Endothelial cell (in vitro differentiated cells): ENCODE data around the gene GGA1. TPM values are rescaled to one million over a fixed set of nuclear protein-coding genes. Genes with fewer than 3 reads are reported as not detected.

Source experiments
- DNase-seq: peaks from one replicate; pipeline ENCODE4 v3.0.0; 2021; ENCODE audit warnings: low spot score
- H3K27ac Mint-ChIP-seq: one replicate; pipeline ENCODE4 v1.8.0; 2021; ENCODE audit warnings: mixed read lengths, inconsistent platforms; ENCODE audit not compliant: unreplicated experiment
- H3K27me3 Mint-ChIP-seq: one replicate; pipeline ENCODE4 v1.8.0; 2021; ENCODE audit warnings: mild to moderate bottlenecking, moderate library complexity, mixed read lengths, inconsistent platforms; ENCODE audit not compliant: unreplicated experiment
- H3K36me3 Mint-ChIP-seq: one replicate; pipeline ENCODE4 v1.8.0; 2021; ENCODE audit warnings: mild to moderate bottlenecking, low read depth, mixed read lengths, inconsistent platforms; ENCODE audit not compliant: unreplicated experiment
- H3K4me1 Mint-ChIP-seq: one replicate; pipeline ENCODE4 v1.8.0; 2021; ENCODE audit warnings: mild to moderate bottlenecking, mixed read lengths, inconsistent platforms; ENCODE audit not compliant: unreplicated experiment
- H3K4me3 Mint-ChIP-seq: one replicate; pipeline ENCODE4 v1.8.0; 2021; ENCODE audit warnings: mild to moderate bottlenecking, mixed read lengths, inconsistent platforms; ENCODE audit not compliant: unreplicated experiment
- H3K9me3 Mint-ChIP-seq: one replicate; pipeline ENCODE4 v1.8.0; 2021; ENCODE audit warnings: mixed read lengths, inconsistent platforms; ENCODE audit not compliant: unreplicated experiment
- CTCF ChIP-seq: fragments of 200-600 bp; sonication (generic); IDR thresholded peaks from one replicate; pipeline ENCODE4 v1.5.0; 2021; ENCODE audit warnings: antibody characterized with exemption; ENCODE audit not compliant: unreplicated experiment
- long read RNA-seq: library from polyadenylated mRNA; unstranded; transcript quantifications from one replicate; pipeline ENCODE4 v2.0.0, GENCODE V29; 2020; ENCODE audit not compliant: unreplicated experiment
- total RNA-seq: library from RNA; stranded (reverse); fragmentation: NEBNext Ultra II Directional; extraction: Animal tissue kit (Norgen Biotek cat#: 25700); gene quantifications from one replicate; pipeline ENCODE4 v1.2.1, GENCODE V29; 2021; ENCODE audit not compliant: unreplicated experiment

GGA1 gene
- 63.6 TPM for total RNA-seq
- long read RNA-seq, transcript GGA1-222 (3 exons, 1,384 nt): minor isoform, 6 of 24 reads
- long read RNA-seq, transcript GGA1-203 (17 exons, 3,159 nt): major isoform, 7 of 24 reads
- long read RNA-seq, partial matches to known transcripts: 7 of 24 reads
- long read RNA-seq, other reads (novel, unspliced or antisense): 4 of 24 reads

- Mint-ChIP-seq H3K9me3 (no peaks in the 10 kb centered on the region), H3K4me1 (peaks cover 14% of the 10 kb centered on the region), H3K27me3 (peaks cover 8% of the 10 kb centered on the region), H3K4me3 (peak within 1 kb of the TSS; percentile 94), H3K27ac (peak within 1 kb of the TSS; percentile 96), H3K36me3 (no peaks in the 10 kb centered on the region)
- peak; percentile 11 for TF ChIP-seq CTCF
- peak; percentile 94 for DNase-seq
These were observed at the start of gene GGA1 for GRCh38 chr22:37608477-37609239. GGA1 (plus strand) TSS chr22:37608834; CDS start chr22:37608861, 27 bp downstream.

GRCh38 chr22:37559521-37559900 is 49.1 kb upstream of the GGA1 start:
- Mint-ChIP-seq H3K4me3 (peak overlapping the region; percentile 82), H3K4me1 (peaks cover 37% of the 10 kb centered on the region), H3K27ac (peak overlapping the region; percentile 74), H3K36me3 (no peaks in the 10 kb centered on the region), H3K9me3 (no peaks in the 10 kb centered on the region), H3K27me3 (peaks cover 5% of the 10 kb centered on the region)
- DNase-seq: no peak
- TF ChIP-seq CTCF: no peak

- TF ChIP-seq CTCF: no peak
- Mint-ChIP-seq H3K9me3 (no peaks in the 10 kb centered on the region), H3K4me1 (peaks cover 37% of the 10 kb centered on the region), H3K27ac (peak within 1 kb of the TSS; percentile 83), H3K4me3 (peak within 1 kb of the TSS; percentile 92), H3K36me3 (no peaks in the 10 kb centered on the region), H3K27me3 (peaks cover 5% of the 10 kb centered on the region)
- DNase-seq: peak; percentile 51
These were observed 48.6 kb upstream of the GGA1 start, which contains the start of gene CDC42EP1 for GRCh38 chr22:37559901-37560607. CDC42EP1 (plus strand) TSS chr22:37560480; CDS start chr22:37566350, 5,870 bp downstream.

GRCh38 chr22:37560608-37561211 is 47.9 kb upstream of the GGA1 start:
- H3K9me3 Mint-ChIP-seq: no peaks in the 10 kb centered on the region
- H3K27ac Mint-ChIP-seq: peak overlapping the region; percentile 83
- H3K36me3 Mint-ChIP-seq: peaks cover under 1% of the 10 kb centered on the region
- peaks cover 37% of the 10 kb centered on the region for H3K4me1 Mint-ChIP-seq
- TF ChIP-seq CTCF: no peak
- DNase-seq: peak; percentile 62
- H3K27me3 Mint-ChIP-seq: peaks cover 5% of the 10 kb centered on the region
- H3K4me3 Mint-ChIP-seq: peak overlapping the region; percentile 92
